IgD-negative memory B cell (primary cell): ENCODE data around the gene TROAP. TPM values are rescaled to one million over a fixed set of nuclear protein-coding genes. Genes with fewer than 3 reads are reported as not detected.
"Not testable (repeated sequence)": the region's sequence is repeated elsewhere in the genome, so short reads cannot be mapped to it uniquely, and the experiment has no call there.

ENCODE experiments used
- H3K27ac Mint-ChIP-seq, 3 donors: one replicate each; pipeline ENCODE4 v1.8.0; 2020 to 2022; ENCODE audit warnings: mild to moderate bottlenecking in 3 of 3, mixed read lengths in 3 of 3, moderate library complexity in 1 of 3
- H3K27me3 Mint-ChIP-seq: one replicate; pipeline ENCODE4 v1.8.0; 2021; ENCODE audit warnings: mixed read lengths
- H3K36me3 Mint-ChIP-seq: one replicate; pipeline ENCODE4 v1.8.0; 2020; ENCODE audit warnings: mild to moderate bottlenecking, mixed read lengths
- H3K4me1 Mint-ChIP-seq, 3 donors: one replicate each; pipeline ENCODE4 v1.8.0; 2020 to 2022; ENCODE audit warnings: mixed read lengths in 3 of 3, mild to moderate bottlenecking in 1 of 3
- H3K4me3 Mint-ChIP-seq, 4 donors: one replicate each; pipeline ENCODE4 v1.8.0; 2020 to 2022; ENCODE audit warnings: mild to moderate bottlenecking in 4 of 4, mixed read lengths in 4 of 4, moderate library complexity in 3 of 4
- H3K9me3 Mint-ChIP-seq, 3 donors: one replicate each; pipeline ENCODE4 v1.8.0; 2020 to 2021; ENCODE audit warnings: mixed read lengths in 3 of 3, mild to moderate bottlenecking in 1 of 3
- polyA plus RNA-seq: library from polyadenylated mRNA; unstranded; fragments of 300-500 nt; fragmentation: Illumina TruSeq; gene quantifications from one replicate; pipeline ENCODE4 v1.2.3, GENCODE V29; 2021

Gene TROAP
- polyA plus RNA-seq, 1 donor from 2014 or later: not detected

DNA sequence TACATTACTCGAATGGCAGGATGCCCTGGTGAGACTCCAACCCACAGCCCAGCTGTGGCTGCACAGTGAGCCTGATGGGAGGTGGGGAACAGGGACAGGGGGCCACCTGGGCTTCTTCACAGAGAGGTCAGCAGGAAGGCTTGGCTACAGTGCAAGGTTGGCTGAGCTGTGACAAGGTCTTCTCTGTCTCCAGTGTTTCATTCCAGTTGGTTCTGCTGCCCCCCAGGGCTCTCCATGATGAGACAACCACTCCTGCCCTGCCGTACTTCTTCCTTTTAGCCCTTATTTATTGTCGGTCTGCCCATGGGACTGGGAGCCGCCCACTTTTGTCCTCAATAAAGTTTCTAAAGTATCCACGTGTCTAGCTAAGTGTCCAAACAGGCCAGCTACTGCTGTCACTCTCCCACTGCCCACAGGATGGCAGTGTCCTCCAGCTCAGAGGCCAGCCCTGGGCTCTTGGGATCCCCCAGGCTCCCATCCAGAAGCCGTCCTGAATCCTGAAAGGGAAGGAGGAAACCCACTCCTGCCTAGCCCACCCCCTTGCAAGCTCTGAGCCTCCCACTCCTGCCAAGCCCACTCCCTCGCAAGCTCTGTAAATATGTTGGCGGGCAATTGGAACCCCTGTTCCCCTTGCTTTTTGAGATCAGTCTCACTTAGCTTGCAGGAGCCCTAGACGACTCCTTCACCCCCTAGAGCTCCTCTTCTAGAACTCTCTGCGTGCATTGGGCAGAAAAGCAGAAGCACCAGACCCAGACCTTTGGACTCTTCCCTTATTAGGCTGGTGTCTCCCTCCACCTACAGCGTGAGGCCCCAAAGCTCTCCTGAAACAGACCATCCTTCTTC is 8.5 kb downstream of the TROAP start:
- H3K4me3 Mint-ChIP-seq: peak overlapping the region in 1 of 4 donors; percentile 52
- peak overlapping the region in 2 of 3 donors; percentile 48 to 59 for H3K27ac Mint-ChIP-seq
- peaks cover 4% of the 10 kb centered on the region for H3K36me3 Mint-ChIP-seq
- peaks cover 2 to 6% (median 4%) of the 10 kb centered on the region in 3 donors for H3K4me1 Mint-ChIP-seq
- H3K9me3 Mint-ChIP-seq: no peaks in the 10 kb centered on the region
- peaks cover 32% of the 10 kb centered on the region for H3K27me3 Mint-ChIP-seq

DNA sequence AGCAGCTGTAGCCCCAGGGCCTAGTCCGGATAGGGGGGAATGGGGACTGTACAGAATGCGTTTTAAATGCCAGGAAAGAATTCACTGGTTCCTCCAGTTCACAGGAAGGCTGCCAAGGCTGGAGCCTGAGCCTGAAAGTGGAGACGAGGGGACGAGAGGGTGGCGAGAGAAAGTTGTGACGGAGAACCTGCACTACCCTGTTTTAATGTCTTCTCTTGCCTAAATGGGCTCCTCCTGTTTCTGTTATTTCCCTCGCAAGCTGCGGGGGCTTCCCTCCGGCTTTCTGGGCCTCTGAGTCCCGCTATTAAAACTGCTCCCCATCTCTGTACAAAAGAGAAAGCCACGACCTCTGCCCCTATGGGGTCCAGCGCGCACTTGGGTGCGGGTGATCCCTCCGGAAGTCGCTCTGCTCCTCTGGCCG is 9.4 kb downstream of the TROAP start:
- Mint-ChIP-seq H3K27ac (peak overlapping the region in 1 of 3 donors; percentile 48), H3K4me3 (peak overlapping the region in 2 of 4 donors; percentile 38 to 52), H3K4me1 (peaks cover 2 to 6% (median 6%) of the 10 kb centered on the region in 3 donors), H3K9me3 (no peaks in the 10 kb centered on the region), H3K36me3 (peaks cover 4% of the 10 kb centered on the region), H3K27me3 (peaks cover 40% of the 10 kb centered on the region)

DNA sequence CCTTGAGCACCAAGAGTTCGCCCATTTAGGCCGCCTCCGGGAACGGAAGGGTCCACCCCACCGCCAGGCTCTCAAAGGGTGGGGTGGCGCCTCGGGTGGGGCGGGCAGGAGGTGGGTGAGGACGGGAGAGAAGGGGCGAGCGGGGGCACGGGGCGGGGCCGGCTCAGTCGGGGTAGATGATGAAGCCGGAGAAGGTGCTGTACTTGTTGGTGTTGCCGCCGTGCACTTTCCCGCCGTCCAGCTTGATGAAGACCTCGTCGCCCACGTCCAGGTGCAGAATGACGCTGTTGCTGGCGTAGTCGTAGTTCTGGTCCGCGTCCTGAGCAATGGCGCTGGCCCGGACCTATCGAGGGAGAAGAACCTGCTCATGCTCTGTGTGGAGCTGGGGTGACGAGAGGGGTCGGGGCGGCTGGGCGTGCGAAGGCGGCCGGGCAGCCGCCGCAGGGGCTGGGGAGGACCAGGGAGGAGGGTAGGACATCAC is 9.9 kb downstream of the TROAP start:
- peak overlapping the region in 2 of 3 donors; percentile 23 to 66 for H3K27ac Mint-ChIP-seq
- peaks cover 43% of the 10 kb centered on the region for H3K27me3 Mint-ChIP-seq
- peaks cover 2 to 8% (median 6%) of the 10 kb centered on the region in 3 donors for H3K4me1 Mint-ChIP-seq
- peak overlapping the region; percentile 52 to 86 (median 66) for H3K4me3 Mint-ChIP-seq
- no peaks in the 10 kb centered on the region for H3K9me3 Mint-ChIP-seq
- peaks cover 2% of the 10 kb centered on the region for H3K36me3 Mint-ChIP-seq

DNA sequence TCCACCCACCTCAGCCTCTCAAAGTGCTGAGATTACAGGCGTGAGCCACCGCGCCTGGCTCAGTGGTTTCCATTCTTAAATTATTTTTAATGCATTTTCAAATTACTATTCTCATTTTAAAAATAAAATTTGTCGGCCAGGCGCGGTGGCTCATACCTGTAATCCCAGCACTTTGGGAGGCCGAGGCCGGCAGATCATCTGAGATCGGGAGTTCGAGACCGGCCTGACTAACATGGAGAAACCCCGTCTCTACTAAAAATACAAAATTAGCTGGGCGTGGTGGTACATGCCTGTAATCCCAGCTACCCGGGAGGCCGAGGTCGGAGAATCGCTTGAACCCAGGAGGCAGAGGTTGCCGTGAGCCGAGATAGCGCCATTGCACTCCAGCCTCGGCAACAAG is 10.7 kb downstream of the TROAP start:
- H3K9me3 Mint-ChIP-seq, H3K4me3 Mint-ChIP-seq, H3K36me3 Mint-ChIP-seq, H3K27ac Mint-ChIP-seq, H3K4me1 Mint-ChIP-seq: not testable (repeated sequence)
- H3K27me3 Mint-ChIP-seq: peaks cover 52% of the 10 kb centered on the region

DNA sequence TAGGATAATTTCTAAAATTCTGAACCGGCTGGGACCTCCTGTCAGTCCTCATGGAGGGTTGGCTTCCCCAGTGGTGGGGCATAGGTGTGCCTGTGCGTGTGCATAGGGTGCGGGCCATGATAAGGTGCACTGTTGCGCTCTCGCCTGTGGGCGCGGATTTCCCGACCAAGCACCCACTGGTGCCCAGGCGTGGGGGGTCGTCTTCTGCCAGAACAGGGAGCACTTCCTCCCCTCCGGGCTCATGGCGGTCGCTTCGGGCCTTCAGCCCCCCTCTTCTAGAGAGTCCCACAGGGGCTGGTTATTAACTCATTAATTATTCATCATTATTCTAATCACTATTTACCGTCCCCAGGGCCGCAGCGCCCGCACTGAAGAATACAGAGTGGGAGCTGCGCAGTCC is 11.2 kb downstream of the TROAP start:
- Mint-ChIP-seq H3K36me3 (peaks cover 2% of the 10 kb centered on the region), H3K9me3 (no peaks in the 10 kb centered on the region), H3K27ac (peak overlapping the region in 1 of 3 donors; percentile 4), H3K4me3 (peak overlapping the region in 1 of 4 donors; percentile 75), H3K27me3 (peaks cover 53% of the 10 kb centered on the region), H3K4me1 (peaks cover 2 to 8% (median 6%) of the 10 kb centered on the region in 3 donors)

DNA sequence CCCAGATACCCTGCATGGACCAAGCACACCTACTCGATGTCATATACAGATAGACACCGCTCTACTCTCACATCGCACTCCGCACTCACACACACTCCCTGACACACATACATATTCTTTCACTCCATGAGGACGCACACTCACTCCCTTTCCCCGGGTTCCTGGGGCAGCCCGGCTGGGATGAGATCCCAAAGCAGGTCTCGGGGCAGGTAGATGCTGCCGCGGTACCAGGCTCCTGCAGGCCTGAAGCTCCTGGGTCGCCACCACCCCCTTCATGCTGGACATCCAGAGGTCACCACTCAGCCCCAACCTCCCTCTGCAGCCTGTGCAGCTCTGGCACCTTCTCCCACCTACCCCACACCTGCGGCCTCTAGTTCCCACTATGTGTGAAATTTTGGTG is 11.6 kb downstream of the TROAP start:
- H3K27ac Mint-ChIP-seq: peak overlapping the region in 1 of 3 donors; percentile 4
- H3K27me3 Mint-ChIP-seq: peaks cover 53% of the 10 kb centered on the region
- H3K9me3 Mint-ChIP-seq: no peaks in the 10 kb centered on the region
- peaks cover 2% of the 10 kb centered on the region for H3K36me3 Mint-ChIP-seq
- H3K4me3 Mint-ChIP-seq: peak overlapping the region in 2 of 4 donors; percentile 34 to 75
- H3K4me1 Mint-ChIP-seq: peaks cover 2 to 8% (median 6%) of the 10 kb centered on the region in 3 donors

DNA sequence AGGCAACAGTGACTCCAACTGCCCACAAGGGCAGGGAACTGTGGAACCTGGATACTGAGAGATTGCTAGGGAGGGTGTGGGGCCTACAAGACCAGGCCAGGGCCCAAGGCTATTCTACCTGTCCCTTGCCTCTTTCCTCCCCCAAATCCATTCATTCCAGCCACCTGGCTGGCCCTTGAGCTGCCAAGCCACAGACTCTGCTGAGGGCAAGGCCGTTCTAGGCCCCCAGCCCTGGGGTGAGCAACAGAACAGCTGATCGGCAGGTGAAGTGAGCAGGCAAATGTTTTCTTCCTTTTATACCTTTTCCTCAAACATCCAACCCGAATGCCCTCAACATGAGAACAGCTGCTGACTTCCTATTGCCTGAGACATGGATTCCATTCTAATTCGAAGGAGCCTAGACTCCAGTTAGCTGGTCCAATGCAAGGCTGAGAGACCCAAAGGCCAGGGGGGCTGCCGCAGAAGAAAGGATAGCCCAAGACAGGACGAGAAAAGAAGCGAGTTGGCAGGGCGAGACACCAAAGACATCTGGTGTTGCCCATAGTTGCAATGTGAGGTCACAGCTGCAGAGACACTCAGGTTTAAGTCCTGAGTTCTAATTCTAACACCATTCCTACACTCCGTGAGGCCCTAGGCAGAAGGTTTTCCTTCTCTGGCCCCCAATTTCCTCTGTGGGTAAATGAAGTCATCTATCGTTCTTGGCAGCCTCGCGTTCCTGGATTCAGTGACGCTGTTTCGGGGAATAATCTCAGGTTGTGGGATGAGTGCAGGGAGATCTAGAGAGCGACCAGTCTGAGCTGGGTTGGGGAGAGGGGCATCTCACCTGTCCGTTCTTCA is 12.3 kb downstream of the TROAP start:
- Mint-ChIP-seq H3K27ac (peak overlapping the region in 1 of 3 donors; percentile 4), H3K4me1 (peaks cover 2 to 10% (median 8%) of the 10 kb centered on the region in 3 donors), H3K4me3 (peak overlapping the region; percentile 10 to 70 (median 48)), H3K36me3 (peaks cover 2% of the 10 kb centered on the region), H3K9me3 (no peaks in the 10 kb centered on the region), H3K27me3 (peaks cover 55% of the 10 kb centered on the region)

DNA sequence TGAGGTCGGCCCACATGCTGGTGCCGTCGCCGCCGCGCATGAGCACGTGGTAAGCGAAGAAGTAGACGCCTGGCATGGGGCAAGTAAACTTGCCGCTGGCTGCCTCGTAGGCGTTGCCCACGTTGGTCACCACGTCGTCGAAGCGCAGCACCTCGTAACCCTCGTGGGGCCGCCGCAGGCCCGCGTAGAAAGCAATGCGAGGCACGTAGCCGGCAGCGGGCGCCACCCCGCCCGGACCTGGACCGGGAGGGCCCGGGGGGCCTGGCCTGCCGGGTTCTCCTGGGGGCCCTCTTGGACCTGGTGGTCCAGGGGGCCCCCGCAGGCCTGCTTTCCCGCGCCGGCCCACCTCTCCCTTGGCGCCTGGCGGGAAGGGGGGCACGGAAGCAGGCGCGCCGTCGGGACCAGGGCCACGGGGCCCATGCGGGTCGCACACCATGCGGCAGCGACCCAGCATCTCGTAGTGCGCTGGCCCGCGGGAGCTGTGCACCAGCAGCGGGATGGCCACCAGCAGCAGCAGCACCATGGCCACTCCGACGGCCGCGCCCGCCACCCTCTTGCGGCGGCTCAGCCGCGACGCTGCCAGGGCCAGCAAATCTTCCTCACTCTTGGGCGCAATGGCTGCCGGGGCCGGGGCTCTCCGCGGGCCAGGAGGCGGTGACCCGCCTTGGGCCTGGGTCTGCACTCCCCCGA is 13.0 kb downstream of the TROAP start:
- Mint-ChIP-seq H3K27ac (peak overlapping the region in 1 of 3 donors; percentile 4), H3K4me3 (peak overlapping the region in 1 of 4 donors; percentile 62), H3K9me3 (no peaks in the 10 kb centered on the region), H3K4me1 (peaks cover 2 to 15% (median 11%) of the 10 kb centered on the region in 3 donors), H3K27me3 (peaks cover 58% of the 10 kb centered on the region), H3K36me3 (peaks cover 2% of the 10 kb centered on the region)

DNA sequence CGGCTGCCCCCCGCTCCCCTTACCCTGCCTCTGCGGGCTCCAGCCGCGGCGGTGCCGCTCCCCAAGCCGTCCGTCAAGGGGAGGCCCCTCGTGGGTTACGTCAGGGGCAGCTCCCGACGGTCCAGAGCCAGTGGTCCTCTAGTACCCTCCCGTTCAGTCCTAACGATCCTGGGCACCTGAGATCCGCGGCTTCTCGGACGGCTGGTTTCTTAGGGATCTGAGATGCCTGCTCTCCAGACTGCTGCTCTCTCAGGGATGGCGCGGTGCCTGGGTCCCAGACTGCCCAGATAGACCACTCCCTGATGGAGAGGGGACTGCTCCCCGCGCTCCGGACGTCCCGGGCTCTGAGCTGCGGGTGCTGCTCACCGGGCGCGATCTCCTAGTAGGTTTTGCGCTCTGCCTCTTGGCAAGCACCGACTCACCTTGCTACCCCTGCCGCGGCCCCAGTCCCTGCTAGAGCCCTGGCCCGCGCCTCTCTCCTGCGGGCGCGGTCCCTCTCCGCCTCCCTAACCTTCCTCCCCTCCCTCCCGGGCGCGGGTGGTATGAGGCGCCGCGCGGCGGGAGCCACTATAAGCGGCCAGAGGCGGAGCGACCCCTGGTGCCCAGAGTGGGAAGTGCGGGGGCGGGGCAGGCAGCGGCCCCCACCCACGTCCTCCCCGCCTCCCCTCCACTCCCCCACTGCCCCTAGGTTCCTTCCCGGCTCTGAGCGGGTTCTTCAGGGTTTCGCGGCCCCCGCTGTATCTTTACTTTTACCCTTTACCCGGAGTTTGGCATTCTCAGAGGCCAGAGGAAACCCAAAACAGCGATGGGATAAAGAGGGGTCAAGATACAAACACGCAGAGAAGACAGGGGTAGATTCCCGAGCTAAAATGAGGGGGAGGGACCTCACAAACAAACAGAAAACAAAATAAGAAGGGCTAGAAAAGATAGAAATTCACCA is 13.9 kb downstream of the TROAP start, which contains the start of gene C1QL4:
C1QL4 (minus strand) TSS at position 544 of the 940 bp plus-strand sequence. CDS start 711 bp downstream, outside the sequence.
- peaks cover 59% of the 10 kb centered on the region for H3K27me3 Mint-ChIP-seq
- peak within 1 kb of the TSS; percentile 25 to 86 (median 84) for H3K27ac Mint-ChIP-seq
- no peaks in the 10 kb centered on the region for H3K9me3 Mint-ChIP-seq
- H3K4me1 Mint-ChIP-seq: peaks cover 2 to 15% (median 11%) of the 10 kb centered on the region in 3 donors
- peaks cover 2% of the 10 kb centered on the region for H3K36me3 Mint-ChIP-seq
- peak within 1 kb of the TSS; percentile 22 to 92 (median 67) for H3K4me3 Mint-ChIP-seq

DNA sequence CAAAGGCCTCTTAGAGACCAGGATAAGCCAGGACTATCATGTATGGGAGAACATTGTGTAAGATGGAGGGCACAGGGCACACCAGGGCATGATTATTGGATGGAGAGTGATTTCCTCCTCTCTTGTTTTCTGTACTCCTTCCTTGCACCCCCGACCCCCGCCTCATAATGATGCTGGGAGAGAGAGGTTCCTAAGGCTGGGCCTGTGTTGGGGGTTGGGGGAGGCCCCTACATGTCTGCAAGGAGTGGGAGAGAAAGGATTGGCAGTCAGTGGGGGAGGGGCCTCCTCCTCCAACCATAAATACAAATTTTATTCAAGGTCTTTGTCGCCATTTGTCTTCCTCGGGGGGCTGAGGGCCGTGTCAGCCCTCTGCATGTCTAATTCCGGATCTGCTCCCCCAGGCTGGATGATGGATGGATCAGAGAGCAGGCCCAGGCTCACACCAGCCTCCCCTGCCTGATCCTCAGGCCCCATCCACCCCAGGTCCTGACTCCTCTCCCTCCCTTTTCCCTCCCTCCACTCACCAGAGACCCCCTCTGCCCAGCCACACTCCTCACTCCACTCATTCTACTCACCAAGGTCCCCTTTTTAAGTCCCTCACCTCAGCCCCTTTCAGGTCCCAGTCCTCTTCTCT is 15.9 kb downstream of the TROAP start:
- Mint-ChIP-seq H3K9me3 (no peaks in the 10 kb centered on the region), H3K4me3 (peak overlapping the region in 2 of 4 donors; percentile 22 to 53), H3K36me3 (no peaks in the 10 kb centered on the region), H3K27ac (peak overlapping the region in 1 of 3 donors; percentile 25), H3K27me3 (peaks cover 54% of the 10 kb centered on the region), H3K4me1 (peaks cover 11 to 21% (median 16%) of the 10 kb centered on the region in 3 donors)

DNA sequence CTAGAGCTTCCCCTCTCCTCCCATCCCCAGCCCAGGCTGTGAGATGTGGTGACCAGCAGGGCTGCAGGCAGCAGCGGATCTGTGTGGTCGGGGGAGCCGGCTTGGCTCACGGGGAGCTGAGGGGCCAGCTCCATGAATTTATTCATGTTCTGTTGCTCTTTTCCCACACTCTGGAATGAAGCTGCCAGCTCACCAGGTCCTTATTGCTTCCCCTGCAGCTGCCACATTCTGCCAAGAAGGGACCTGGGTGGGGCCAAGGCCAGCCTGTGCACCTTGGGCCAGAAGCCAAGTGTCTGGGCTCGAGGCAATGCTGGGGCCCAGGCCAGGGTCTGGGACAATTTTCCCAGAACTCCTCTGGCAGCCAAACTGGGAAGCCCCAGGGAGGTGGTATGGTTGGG is 16.4 kb downstream of the TROAP start:
- H3K4me1 Mint-ChIP-seq: peaks cover 12 to 21% (median 16%) of the 10 kb centered on the region in 3 donors
- peak overlapping the region in 1 of 4 donors; percentile 53 for H3K4me3 Mint-ChIP-seq
- peak overlapping the region in 1 of 3 donors; percentile 25 for H3K27ac Mint-ChIP-seq
- no peaks in the 10 kb centered on the region for H3K36me3 Mint-ChIP-seq
- peaks cover 53% of the 10 kb centered on the region for H3K27me3 Mint-ChIP-seq
- H3K9me3 Mint-ChIP-seq: no peaks in the 10 kb centered on the region

DNA sequence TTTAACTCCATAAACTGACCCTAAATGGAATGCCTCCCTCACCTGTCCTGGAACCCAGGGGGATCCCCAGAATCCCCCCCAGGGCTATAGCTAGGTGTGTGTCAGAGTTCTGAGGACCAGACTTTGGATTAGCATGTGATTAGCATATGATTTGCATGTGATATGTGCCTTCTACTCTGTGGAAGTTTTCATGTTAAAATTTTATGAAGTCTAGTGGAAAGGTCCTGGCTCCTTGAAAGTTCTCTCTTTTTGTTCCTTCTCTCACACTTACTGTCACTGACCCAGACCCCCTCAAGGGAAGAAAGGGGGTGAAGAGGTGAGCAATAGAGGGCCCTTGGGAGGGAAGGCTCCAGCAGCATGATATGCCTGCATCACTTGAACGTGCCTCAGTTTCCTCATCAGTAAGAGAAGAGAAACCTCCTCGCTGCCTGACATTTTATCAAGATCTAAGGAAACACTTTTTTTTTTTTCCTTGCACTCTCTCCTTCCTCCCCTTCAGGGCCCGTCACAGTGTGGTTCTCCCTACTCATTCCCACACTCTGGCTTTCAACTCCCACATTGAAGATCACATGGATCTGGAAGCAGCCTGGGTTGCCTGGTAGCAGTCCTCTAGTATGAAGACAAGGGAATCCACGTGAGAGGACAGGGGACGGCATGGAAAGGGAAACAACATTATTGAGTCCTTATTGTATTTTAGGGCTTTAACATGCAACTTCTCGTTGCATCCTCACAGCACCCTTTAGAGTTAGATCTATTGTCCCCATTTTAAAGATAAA is 17.2 kb downstream of the TROAP start:
- Mint-ChIP-seq H3K4me3 (peak overlapping the region in 1 of 4 donors; percentile 75), H3K9me3 (no peaks in the 10 kb centered on the region), H3K27ac (peak overlapping the region in 1 of 3 donors; percentile 72), H3K27me3 (peaks cover 47% of the 10 kb centered on the region), H3K4me1 (peaks cover 12 to 19% (median 16%) of the 10 kb centered on the region in 3 donors), H3K36me3 (no peaks in the 10 kb centered on the region)
